Measurements from ENCODE around the gene NGB.

Gene NGB

DNA sequence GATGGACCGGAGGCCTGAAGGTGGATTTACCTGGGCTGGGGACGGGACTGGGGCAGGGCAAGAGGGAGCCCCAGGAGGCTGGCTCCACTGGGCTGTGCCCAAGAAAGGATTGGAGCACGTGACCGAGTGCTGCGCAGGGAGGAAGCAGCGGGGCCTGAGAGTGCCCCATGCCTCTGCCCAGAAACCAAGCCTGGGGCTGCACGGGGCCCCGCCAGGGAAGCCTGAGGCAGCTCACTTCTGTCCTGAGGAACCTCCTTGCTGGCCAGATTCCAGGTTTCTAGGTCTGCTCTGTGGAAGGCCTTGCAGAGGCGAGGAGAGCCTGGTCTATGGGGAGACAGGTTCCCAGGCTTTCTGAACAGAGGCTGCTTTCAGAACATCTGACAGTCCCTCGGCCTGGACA lies 10.4 kb downstream of the NGB start:
- no peak for DNase-seq

DNA sequence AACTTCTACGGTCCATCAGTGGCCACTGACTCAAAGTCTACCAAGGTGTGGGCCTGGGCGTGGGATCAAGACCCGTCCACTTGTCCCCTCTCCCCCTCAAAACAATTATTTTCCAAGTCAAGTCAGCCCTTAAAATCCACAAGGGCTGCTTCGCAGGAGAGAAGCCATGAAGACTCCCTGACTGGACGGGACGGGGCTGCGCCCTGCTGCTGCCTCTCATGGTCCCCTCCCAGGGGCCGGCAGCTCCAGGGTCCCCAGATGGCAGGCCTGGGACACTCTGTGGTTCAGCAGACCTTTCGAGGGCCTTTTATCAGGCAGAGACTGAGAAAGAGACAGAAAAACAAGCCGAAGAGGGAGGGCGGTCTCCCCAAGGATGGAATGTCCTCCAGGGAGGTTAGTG lies 10.8 kb downstream of the NGB start:
- no peak for DNase-seq

DNA sequence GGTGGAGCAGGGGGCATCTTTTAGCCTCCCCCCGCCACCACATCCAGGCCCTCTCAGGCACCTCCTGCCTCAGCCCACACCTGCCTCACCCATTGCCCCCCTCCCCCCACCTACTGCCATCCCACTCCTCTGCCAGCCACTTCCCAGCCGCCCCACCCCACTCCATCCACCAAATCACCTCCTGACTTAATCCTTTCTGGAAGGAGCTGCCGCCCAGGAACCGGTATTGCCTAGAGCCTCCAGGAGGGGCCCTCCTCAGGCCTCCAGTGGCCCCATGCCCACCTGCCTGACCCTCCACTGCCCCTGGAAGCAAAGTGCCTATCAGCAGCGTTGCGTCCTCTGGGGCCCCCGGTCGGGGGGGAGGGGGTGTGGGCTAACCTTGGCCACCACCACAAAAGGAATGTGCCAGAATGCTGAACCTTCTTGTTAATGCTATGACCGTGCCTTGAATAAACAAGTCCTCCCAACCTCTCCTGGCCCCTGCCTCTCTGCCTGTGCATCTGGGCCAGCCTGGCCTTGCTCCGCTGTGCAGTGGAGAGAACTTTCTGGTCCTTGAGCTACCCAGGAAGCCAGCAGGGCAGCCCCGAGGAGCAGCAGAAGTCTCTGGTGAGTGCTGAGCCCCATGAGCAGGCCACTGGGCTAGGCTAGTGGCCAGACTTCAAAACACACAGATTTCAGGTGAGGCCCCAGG lies 11.8 kb downstream of the NGB start:
- DNase-seq = no peak

DNA sequence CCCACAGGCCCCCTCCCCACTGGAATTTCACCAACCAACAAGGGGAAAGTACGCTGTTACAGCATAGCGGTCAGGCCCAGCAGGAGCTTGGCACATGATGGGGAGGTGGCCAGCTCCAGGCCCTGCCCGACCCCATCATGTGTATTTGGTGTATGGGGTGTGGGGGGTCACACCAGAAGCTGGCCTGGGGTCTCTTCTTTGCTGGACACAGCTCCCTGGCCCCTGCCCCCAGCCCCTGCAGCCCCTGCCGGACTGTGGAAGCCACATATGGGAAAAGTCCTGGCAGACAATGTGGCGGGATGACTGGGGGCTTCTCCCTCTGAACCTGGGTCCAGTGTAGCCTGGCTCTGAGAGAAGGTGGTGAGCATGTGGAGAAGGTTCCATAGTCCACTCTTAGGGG lies 12.4 kb downstream of the NGB start:
- no peak for DNase-seq

DNA sequence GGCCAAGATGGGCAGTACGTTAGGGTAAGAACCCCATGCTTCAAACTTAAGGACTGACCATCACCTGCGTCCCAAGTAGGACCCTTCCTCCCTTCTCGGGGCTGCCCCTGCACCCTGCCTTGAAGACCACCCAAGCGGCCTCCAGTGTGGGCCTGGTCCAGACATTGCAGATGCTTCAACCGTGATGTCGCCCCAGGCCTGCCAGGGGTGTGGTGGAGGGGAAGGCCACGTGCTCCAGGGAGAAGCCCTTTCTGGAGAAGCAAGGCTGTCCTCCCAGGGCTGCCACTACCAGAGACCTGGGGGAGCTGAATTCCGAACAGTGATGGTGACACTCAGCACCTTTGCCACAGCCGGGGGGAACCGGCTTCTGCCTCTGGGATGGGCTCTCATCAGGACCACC lies 13.3 kb downstream of the NGB start:
- no peak for DNase-seq

DNA sequence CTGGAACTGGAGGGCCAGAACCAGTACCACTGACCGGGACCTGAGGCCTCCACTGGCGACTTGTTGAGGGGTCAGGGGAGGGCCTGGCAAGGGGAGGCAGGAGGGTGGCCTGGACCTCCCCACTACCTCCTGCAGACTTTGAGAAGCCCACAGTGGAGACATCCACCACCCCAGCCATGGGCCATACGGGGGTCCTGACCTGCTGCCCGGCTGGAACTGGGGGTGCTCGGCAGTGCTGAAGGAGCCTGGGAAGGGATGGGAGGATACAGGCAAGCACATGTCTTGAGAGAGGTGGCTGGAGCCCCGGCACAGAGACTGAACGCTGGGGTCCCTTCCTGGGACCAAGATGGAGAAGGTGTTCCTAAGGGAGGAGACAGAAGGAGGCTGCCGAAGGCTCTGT lies 14.3 kb downstream of the NGB start:
- DNase-seq = no peak

DNA sequence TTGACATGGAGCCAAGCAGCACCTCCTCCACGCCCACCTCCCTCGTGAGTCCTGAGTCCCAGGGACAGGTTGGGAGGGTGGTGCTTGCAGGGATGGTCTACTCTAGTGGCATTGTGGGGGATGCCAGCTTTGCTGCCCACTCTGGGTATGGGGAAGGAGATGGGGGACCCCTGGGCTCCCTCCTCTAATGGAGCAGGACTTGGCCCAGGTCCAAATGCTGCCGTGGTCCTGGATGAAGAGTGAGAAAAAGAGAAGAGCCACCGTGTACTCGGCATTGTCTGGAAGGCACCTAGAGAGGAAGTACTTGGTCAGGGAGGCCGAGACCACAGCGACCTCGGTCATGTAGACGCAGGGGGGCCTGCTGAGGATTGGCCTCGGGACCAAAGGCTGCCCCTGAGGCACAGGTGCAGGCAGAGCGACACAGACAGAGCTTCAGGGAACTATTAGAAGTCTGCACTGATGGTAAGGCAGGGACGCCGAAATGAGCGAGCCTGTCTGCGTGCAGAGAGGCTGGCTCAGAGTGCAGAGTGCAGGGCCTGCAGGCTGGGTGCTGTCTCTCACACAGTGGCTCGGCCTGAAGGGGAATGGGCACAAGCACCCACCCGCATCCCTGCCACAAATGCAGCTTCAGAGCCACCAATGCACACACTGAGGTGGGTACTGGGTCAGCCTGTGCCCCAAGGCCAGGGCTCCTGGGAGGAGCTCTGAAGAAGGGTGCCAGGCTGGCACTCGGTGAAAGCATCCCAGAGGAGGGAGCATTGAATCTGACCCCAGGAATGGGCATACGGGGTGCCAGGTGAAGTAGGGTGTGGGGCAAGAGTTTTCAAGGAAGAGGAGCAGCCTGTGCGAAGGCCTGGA lies 17.4 kb downstream of the NGB start:
- DNase-seq = no peak

DNA sequence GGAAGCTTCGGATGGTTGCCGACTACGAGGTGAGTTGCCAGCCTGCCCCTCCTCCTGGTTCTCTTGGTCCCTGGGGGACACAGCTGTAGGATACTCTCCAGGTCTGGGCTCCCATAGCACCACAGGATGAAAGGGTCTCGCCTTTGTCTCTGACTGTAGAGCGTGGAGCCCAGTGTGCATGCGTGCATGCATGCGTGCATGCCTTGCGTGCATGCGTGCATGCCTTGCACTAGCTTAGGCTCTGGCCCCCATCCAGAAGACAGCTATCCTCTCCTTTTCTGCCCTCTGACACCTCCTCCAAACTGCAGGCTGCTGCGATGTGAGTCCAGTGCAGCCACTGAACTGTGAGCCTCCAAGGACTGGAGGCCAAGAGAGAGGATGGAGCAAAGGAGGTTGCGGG lies 19.1 kb downstream of the NGB start:
- no peak for DNase-seq

DNA sequence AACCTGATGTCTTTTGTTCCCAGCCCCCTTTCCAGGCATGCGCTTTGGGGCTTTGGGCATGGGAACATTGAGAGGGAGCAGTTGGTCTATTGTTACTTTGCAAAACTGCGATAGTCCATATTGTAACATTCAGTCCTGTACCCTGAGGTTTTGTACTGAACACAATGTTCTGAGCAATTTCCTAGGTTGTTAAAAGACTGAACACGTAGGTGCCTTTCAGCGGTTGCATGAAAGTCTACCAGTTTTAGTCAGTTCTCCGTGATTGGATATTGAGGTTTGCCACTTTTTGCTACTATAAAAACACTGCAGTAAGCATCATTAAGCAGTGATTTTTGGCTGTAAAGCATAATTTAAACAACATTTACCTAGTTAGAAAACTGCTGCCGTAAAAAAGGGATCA lies 20.1 kb downstream of the NGB start:
- DNase-seq = no peak

DNA sequence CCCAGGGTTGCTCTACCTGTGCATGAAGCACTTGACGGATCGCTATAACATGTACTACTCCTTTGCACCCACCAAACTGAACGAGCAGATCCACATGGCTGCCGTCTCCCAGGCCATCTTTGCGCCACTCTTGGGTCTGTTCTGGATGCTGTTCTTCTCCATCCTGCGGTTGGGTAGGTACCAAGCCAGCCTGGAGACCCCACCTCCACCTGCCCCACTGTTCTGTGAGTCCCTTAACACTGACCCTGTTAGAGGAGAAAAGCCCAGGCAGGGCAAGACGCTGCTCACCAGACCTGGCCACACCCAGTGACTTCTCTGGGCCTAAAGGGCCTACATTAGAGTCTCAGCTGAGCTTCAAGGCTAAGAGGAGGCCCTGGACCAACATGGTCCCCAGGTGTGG lies 21.7 kb downstream of the NGB start:
- no peak for DNase-seq

DNA sequence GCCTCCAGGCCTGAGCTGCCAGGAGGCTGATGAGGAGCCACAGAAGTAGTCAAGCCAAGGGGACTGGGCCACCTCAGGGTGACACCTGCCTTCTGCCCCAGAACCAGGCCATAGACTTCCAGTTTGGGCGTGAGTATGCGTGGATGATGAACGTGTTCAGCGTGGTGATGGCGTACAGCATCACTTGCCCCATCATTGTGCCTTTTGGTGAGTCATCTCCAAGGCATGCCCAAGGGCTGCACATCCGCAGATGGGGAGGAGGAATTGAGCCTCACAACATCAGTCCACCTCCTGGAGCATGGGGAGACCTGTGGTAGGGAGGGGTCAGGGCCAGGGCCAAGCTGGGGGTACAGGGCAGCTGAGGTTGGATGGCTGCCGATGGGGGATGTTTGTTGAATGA lies 22.3 kb downstream of the NGB start:
- DNase-seq = no peak

DNA sequence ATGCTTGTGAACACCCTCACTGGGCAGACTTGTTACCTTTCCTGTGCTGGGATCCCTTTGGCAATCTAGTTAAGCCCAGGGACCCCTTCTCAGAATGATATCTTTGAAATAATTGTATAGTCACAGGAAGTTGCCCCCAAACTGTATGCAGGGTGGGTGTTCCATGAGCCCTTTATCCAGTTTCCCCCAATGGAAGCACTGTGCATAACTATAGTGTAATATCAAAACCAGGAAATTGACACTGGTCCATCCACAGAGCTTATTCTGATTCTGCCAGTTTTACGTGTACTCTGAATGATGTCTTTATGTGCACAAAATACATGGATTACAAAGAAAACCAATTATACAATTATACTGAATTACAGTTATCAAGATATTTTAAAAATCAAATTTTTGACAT lies 24.2 kb downstream of the NGB start:
- DNase-seq = no peak

DNA sequence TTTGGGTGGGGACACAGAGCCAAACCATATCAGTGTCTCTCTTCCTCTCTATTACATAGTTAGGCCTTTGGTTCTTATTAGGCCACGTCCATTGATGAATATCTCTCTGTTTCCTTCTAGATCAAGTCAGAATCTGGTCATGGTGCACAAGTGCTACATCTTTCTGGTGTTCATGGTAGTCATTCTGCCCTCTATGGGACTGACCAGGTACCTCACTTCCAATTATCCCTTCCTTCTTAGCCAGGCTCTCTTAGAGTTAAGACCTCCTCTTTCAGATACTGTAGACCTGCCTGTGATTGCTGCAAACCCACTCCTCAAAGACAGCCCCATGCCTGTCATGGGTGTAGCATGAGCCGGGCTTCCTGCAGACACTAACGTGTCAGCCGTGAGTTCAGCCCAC lies 25.2 kb downstream of the NGB start:
- no peak for DNase-seq

DNA sequence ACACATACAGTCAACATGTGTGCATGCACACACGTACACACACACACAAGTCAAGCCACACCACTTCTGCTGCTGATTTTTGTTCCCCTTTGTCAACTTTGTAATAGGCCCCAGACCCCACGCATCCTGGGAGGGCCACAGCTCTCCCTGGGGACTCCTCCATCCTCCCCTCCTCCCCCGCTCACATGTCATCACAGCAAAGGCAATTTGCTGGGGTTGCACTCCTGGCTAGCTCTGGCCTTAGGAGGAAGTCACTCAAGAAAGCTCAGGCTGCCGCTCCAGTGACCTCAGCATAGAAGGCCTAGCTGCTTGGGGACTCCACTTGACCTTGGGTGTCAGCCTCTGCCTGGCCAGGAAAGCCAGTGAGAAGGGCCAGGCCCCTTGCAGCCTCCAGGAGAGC lies 27.2 kb downstream of the NGB start:
- DNase-seq = no peak

DNA sequence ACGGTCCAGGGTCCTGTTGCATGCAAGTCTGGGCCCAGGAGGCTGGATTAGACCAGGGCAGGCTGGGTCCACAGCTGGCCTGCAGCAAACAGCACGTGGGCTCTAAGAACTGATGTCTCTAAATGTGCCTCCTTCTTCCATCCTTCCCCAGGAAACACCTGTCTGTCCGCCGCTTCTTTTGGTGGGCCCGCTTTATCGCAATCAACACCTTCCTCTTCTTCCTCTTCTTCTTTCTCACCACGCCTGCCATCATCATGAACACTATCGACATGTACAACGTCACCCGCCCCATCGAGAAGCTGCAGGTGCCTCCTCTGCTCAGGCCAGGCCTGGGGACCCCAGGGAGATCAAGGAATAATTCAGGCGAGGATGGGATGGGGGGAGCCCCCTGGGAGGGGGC lies 28.3 kb downstream of the NGB start:
- DNase-seq = no peak

DNA sequence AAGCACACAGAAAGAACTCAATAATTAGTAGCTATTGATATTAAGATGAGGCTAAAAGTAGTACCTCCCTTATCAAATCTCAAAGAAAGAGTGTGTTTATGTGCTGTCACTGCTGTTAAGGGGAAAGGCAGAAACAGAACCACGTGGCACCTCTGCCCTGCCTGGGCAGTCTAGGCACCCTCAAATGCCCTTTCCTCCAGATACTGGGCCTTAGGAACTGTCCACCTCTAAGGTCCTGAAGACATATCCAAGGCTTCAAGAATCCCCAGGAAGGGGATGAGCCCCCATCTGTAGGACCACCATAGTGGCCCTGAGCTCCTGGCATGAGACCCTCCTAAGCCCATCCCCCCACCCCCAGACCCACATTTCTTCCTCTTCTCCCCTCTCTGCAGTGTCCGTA lies 29.1 kb downstream of the NGB start:
- DNase-seq = no peak

DNA sequence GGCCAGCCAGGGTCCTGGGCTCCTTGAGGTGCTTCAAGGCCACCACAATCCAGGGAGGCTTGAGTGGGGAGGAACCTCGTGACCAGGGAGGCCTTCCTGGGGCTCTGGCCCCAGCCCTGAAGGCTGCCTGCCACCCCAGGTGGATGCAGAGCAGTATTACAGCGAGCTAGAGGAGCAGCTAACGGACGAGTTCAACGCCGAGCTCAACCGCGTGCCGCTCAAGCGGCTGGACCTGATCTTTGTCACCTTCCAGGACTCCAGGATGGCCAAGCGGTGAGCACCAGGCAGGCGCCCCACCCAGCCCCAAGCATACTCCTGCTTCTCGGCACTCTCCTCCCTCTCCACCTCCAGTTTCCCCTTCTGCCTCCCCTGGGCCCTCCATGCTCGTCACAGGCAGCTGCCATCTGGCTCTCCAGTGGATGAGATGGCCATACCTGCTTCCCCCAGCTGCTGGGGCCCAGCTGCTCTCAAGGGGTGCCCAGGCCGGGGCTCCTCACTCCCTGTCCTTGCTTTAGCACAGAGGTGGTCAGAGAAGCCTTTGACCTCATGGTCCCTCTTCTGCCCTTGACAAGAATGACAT lies 30.6 kb downstream of the NGB start:
- no peak for DNase-seq

DNA sequence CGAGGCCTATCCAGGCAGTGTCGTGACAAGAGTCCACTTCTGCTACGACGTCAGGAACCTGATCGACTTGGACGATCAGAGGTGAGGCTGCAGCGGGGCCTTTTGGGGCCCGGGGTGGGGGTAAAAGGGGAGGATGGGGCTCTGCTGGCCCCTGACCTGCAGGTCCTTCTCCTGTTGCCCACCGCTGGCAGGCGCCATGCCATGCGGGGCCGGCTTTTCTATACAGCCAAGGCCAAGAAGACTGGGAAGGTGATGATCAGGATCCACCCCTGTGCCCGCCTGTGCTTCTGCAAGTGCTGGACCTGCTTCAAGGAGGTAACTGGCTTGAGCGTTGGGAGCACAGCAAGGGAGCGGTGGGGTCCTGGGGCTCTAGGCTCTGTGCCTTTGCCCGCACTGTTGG lies 31.6 kb downstream of the NGB start:
- no peak for DNase-seq

DNA sequence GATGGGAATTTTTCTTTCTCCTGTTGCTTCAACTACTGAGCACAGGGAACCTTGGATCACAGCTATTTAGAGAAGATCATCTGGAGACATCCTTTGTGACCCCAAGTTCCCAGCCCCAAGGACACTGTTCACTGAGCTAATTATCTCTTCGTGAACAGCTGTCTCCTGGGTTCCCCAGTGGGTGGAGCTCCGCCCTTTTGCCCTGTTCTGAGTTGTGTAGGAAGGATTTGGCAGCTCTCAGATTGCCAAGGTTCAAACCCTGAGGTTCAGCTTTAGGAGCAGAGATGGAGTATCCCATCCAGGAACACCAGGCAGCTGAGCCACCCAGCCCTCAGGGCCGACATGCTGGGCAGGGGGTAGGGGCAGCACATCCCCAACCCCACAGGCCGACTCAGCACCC lies 32.0 kb downstream of the NGB start:
- no peak for DNase-seq

DNA sequence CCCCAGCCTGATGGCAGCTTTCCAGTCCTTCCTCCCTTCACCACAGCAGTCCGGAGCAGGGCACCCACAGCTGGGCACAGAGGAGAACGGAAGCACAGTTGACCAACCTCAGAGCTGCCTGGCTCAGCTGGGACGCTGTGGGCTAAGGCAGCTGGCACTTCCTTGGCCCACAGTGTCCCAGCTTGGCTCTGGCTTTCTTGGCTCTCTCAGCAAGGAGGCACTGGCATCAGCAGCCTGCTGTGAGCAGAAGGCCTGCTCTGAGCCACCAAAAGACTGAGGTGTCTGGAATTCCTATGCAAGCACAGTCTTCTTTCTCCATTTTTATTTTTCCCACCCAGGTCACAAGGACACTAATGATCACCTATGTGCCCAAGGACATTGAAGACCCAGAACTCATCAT lies 32.6 kb downstream of the NGB start:
- DNase-seq = no peak

DNA sequence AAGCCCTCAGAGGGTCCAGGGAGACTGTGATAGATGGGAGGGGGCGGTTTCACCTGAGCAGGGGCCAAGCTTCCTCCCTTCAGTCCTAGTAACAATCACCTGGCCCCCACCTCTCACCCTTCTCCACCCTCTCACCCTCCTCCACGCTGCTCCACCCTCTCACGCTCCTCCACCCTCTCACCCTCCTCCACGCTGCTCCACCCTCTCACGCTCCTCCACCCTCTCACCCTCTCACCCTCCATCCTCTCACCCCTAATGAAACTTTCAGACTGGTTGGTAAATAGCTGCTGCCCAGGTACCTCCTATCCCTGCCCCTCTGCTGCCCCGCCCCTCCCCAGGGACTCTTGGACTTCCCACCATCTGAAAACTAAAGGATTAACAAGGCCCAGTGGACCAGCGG lies 34.2 kb downstream of the NGB start:
- no peak for DNase-seq

DNA sequence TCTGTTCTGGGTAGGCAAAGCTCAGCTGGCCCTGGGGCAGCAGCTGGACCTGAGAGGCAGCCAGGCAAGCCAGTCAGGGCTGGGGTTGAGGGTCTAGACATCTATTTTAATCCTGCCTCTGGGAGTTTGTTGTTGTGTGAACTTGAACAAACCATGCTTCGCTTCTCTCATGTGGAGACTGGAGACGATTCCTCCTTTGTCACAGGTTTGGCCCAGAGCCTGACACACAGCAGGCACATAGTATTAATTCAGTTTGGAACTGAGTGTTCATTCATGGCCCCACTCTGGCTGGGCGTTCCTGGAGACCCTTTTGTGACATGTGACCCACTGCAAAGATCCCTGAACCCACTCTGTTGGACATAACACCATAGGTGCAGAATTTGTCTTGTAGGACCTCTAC lies 39.3 kb downstream of the NGB start:
- no peak for DNase-seq

DNA sequence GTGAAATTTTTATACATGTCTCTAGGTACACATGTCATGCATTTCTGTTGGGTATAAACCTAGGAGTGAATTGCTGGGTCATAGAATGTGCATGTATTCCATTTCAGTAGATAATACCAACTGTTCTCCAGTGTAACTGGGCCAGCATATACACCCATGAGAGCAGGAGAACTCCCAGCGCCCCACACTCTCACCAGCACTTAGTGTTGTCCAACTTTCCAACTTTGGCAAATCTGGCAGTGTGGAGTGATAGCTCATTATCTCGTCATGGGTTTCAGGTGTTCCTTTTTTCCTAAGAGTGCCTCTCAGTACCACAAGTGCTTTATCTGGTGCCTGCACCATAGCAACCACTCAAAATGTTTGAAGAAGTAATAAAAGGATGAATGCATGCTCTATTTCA lies 40.1 kb downstream of the NGB start:
- DNase-seq = no peak

DNA sequence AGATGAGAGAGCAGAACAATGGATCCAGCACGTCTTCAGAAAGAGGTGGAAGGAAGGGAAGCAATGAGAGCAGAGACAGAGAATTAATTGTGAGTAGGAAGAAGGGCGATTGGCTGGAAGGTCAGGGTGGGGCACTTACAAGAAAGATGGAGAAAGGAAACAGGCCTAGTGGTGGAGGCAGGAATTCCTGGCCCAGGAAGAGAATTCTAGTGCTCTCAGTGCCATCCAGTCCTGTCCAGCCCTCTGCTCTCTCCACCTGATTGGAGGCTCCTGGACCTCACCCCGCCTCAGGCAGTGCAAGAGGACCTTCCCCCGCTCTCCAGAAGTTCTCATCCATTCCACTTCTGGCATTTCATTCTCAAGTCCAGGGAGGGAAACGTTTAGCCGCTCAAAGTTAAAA lies 43.0 kb downstream of the NGB start:
- no peak for DNase-seq

All from stimulated activated CD4-positive, alpha-beta T cell treated with anti-CD3 and anti-CD28 coated beads, Interleukin-4, amount 100 ng/mL, for 24 hours (primary cell).